ENCODE results near the gene TSPAN9.

- TF ChIP-seq CTCF (IDR thresholded peaks at IDR 0.05) = no peak
- TF ChIP-seq POLR2A (IDR thresholded peaks at IDR 0.05) = no peak
- TF ChIP-seq EP300 (IDR thresholded peaks at IDR 0.05) = no peak
Measured at GRCh38 chr12:3043406-3043805, 33.8 kb upstream of the TSPAN9 start.
